Parathyroid adenoma (tissue), 2 donors: ENCODE measurements around the gene IL3.

ENCODE experiments used
- H2AFZ ChIP-seq: fragments of 300-600 bp; sonication (generic); one replicate; pipeline ENCODE4 v1.7.0; 2017; ENCODE audit warnings: antibody characterized with exemption, mild to moderate bottlenecking
- H3K27ac ChIP-seq: fragments of 300-600 bp; sonication (generic); one replicate; pipeline ENCODE4 v1.7.0; 2017
- H3K27me3 ChIP-seq: fragments of 300-600 bp; sonication (generic); one replicate; pipeline ENCODE4 v1.7.0; 2017; ENCODE audit warnings: low read length; ENCODE audit not compliant: control insufficient read depth, insufficient read depth
- H3K36me3 ChIP-seq: fragments of 300-600 bp; sonication (generic); one replicate; pipeline ENCODE4 v1.7.0; 2017; ENCODE audit warnings: low read length; ENCODE audit not compliant: control insufficient read depth, insufficient read depth
- H3K4me1 ChIP-seq: fragments of 300-600 bp; sonication (generic); one replicate; pipeline ENCODE4 v1.7.0; 2017; ENCODE audit warnings: control low read depth
- H3K4me2 ChIP-seq: fragments of 300-600 bp; sonication (generic); one replicate; pipeline ENCODE4 v1.7.0; 2017; ENCODE audit warnings: low read length
- H3K4me3 ChIP-seq: fragments of 300-600 bp; sonication (generic); one replicate; pipeline ENCODE4 v1.7.0; 2017; ENCODE audit warnings: low read depth, low read length
- H3K79me2 ChIP-seq: fragments of 300-600 bp; sonication (generic); one replicate; pipeline ENCODE4 v1.7.0; 2017; ENCODE audit warnings: control low read depth
- H3K9ac ChIP-seq: fragments of 300-600 bp; sonication (generic); one replicate; pipeline ENCODE4 v1.7.0; 2017; ENCODE audit warnings: mild to moderate bottlenecking
- H3K9me3 ChIP-seq: fragments of 300-600 bp; sonication (generic); one replicate; pipeline ENCODE4 v1.7.0; 2017; ENCODE audit warnings: low read length; ENCODE audit not compliant: control insufficient read depth
- TF ChIP-seq, protein P1 (sequence below): fragments of 300-600 bp; sonication (generic); IDR thresholded peaks from one replicate; pipeline ENCODE4 v1.7.0; 2017; ENCODE audit warnings: antibody characterized with exemption, mild to moderate bottlenecking
- donor health status: primary hyperparathyroidism.

Gene IL3

GRCh38 chr5:132110930-132111329 is 50.5 kb downstream of the IL3 start:
- H2AFZ ChIP-seq: no peak overlapping the region
- no peaks in the 10 kb centered on the region for H3K36me3 ChIP-seq
- no peak overlapping the region for H3K4me2 ChIP-seq
- H3K4me1 ChIP-seq: no peaks in the 10 kb centered on the region
- H3K9me3 ChIP-seq: no peaks in the 10 kb centered on the region
- H3K27ac ChIP-seq: no peak overlapping the region
- TF ChIP-seq, protein P1, sequence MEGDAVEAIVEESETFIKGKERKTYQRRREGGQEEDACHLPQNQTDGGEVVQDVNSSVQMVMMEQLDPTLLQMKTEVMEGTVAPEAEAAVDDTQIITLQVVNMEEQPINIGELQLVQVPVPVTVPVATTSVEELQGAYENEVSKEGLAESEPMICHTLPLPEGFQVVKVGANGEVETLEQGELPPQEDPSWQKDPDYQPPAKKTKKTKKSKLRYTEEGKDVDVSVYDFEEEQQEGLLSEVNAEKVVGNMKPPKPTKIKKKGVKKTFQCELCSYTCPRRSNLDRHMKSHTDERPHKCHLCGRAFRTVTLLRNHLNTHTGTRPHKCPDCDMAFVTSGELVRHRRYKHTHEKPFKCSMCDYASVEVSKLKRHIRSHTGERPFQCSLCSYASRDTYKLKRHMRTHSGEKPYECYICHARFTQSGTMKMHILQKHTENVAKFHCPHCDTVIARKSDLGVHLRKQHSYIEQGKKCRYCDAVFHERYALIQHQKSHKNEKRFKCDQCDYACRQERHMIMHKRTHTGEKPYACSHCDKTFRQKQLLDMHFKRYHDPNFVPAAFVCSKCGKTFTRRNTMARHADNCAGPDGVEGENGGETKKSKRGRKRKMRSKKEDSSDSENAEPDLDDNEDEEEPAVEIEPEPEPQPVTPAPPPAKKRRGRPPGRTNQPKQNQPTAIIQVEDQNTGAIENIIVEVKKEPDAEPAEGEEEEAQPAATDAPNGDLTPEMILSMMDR: no peak
- no peak overlapping the region for H3K4me3 ChIP-seq
- no peaks in the 10 kb centered on the region for H3K79me2 ChIP-seq
- H3K27me3 ChIP-seq: no peaks in the 10 kb centered on the region
- no peak overlapping the region for H3K9ac ChIP-seq

GRCh38 chr5:132112111-132112510 is 51.7 kb downstream of the IL3 start:
- H2AFZ ChIP-seq: no peak overlapping the region
- H3K27ac ChIP-seq: no peak overlapping the region
- no peaks in the 10 kb centered on the region for H3K36me3 ChIP-seq
- no peak overlapping the region for H3K9ac ChIP-seq
- no peaks in the 10 kb centered on the region for H3K79me2 ChIP-seq
- H3K27me3 ChIP-seq: no peaks in the 10 kb centered on the region
- H3K9me3 ChIP-seq: no peaks in the 10 kb centered on the region
- H3K4me3 ChIP-seq: no peak overlapping the region
- no peaks in the 10 kb centered on the region for H3K4me1 ChIP-seq
- TF ChIP-seq, protein P1: no peak
- H3K4me2 ChIP-seq: no peak overlapping the region
